HG03025 (cell line): ENCODE data around the gene PRMT2.
"Not testable (repeated sequence)": the region's sequence is repeated elsewhere in the genome, so short reads cannot be mapped to it uniquely, and the experiment has no call there.

ENCODE experiments used
- ATAC-seq: cut with Tn5 transposase; IDR thresholded peaks from one replicate; pipeline ENCODE4 v1.9.1; 2021; ENCODE audit warnings: mild to moderate bottlenecking, moderate library complexity; ENCODE audit not compliant: unreplicated experiment, low FRiP score

Gene PRMT2

GRCh38 chr21:46617267-46618051, 18.0 kb upstream of the PRMT2 start:
- ATAC-seq, result no peak

DNA sequence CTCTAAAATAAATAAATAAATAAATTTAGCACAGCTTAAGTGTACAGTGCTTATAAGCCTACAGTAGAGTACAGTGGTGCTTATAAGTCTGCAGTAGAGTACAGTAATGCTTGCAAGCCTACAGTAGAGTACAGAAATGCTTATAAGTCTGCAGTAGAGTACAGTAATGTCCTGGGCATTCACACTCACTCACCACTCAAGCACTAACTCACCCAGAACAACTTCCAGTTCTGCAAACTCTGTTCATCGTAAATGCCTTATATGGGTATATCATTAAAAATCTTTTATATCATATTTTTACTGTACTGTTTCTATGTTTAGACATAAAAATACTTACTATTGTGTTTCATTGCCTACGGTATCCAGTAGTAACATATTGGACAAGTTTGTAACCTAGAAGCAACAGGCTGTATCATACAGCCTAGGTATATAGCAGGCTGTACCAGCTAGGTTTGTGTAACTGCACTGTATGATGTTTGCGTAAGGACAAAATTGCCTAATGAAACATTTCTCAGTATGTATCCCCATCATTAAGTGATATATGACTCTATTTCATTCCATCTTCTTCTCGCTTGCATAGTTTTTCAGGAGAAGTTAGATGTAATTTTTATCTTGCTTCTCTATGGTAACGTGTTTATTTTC, 16.6 kb upstream of the PRMT2 start:
- ATAC-seq, result no peak

DNA sequence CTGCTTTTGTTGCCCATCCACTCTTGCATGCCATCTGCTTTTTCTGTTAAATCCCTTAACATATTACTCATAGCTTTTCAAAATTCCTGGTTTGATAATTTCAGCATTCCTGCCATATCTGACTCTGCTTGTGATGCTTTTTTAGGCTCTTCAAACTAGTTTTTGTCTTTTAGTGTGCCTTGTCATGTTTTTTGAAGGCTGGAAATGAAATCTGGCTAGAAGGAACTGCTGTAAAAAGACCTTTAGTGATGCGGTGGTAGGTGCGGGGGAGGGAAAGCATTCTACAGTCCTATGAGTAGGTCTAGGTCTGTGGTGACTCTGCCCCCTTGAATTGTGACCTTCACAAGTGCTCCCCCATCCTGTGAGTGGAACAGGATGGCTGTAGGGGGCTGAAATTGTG, 15.6 kb upstream of the PRMT2 start:
- ATAC-seq, result no peak

DNA sequence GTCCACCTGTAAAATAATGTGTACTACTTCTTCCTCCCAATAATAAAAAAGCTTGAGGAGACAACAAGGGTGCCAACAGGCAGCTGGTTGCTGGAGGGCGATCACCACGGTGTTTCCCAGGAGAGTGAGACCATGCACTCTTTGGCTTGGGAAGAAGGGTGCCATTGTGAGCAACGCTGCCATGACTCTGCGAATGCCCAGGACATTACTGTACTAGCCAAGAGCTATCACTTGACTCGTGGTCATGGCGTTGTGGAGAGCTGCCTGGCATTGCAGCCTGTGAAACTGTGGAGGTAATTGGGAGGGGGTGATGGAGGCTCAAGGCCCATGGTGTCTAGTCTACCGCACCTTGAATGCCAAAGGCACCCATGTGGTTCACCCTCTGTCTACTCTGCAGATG, 14.6 kb upstream of the PRMT2 start:
- ATAC-seq, result no peak

GRCh38 chr21:46621457-46622182, 13.9 kb upstream of the PRMT2 start:
- no peak for ATAC-seq

- no peak for ATAC-seq
Measured at GRCh38 chr21:46622226-46622625, 13.2 kb upstream of the PRMT2 start.

DNA sequence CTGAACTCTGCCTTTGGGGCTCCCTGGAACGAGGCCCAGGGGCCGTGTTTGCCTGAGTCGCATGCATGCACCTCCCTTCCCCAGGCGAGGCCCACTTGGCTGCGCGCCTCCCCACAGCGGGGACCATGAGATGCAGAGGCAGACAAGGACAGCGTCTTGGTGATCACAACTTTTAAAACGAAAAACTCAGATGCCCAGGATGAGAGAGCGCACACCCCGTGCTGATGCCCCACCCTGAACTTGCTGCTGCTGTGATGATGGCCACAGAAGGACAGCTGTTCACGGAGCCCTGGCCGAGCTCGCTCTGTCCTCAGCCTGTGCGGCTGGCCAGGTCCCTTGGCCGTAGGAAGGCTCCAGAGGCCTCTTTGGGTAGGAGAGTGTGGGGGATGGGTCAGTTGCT, 11.4 kb upstream of the PRMT2 start:
- no peak for ATAC-seq

DNA sequence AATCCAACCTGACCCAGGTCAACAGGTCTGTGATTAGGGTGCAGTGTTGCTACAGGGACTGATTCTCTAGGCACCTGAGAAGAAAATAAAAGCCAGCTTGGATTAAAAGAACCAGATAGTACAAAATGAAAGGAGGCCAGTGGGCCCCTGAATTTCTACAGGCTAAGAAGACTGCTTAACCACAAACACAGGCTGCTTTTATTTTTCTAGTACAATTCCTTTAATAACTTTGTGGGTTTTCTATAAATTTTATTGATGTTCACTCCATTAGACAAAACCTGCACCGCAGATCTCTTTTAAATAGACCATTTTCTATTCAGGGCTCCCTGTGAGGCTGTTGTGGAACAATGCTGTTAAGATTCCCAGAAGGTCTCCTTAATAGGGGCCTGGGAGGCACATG, 9.7 kb upstream of the PRMT2 start:
- no peak for ATAC-seq

DNA sequence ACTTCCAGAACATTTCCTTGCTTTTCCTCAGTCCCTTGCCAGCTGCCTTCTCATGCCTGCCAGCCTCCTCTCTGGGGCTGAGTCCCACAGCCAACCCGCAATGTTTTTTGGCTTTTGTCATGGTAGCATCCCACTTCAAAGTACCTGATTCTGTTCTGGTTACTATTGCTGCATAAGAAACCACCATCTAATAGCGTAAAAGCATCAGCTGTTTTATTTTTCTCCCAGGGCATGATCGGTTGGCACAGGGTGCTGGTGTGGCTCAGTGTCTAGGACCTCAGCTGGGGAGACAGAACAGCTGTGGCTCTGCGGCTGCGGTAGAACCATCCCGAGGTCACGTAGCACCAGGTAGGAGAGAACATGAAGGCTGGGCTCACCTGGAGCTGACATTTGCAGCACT, 8.9 kb upstream of the PRMT2 start:
- no peak for ATAC-seq

GRCh38 chr21:46626975-46627501, 8.4 kb upstream of the PRMT2 start:
- ATAC-seq, result no peak

DNA sequence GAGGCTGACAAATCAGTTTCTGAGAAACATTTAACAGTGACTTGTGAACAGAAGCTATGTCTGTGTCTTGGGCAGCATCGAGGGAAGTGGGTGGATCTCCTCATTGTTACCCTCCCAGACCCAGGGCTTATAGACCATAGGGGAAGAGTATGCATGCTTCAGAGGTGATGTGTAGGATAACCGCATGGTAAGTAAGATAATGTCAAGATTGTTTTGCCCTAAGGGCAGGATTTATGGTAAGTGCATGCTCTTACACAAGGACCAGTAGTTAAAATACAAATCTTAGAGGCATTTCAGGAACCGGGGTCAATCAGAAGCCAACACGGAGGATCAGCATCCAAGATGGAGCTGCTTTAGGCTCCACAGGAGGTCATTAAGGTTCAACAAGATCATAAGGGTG, 7.7 kb upstream of the PRMT2 start:
- ATAC-seq, result no peak

- no peak for ATAC-seq
Measured at GRCh38 chr21:46628868-46629267, 6.6 kb upstream of the PRMT2 start.

DNA sequence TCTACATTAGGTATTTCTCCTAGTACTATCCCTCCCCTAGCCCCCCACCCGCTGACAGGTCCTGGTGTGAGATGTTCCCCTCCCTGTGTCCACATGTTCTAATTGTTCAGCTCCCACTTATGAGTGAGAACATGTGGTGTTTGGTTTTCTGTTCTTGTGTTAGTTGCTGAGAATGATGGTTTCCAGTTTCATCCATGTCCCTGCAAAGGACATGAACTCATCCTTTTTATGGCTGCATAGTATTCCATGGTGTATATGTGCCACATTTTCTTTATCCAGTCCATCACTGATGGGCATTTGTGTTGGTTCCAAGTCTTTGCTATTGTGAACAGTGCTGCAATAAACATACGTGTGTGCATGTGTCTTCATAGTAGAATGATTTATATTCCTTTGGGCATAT, 4.6 kb upstream of the PRMT2 start:
- ATAC-seq, result not testable (repeated sequence)

- no peak for ATAC-seq
Measured at GRCh38 chr21:46633566-46633965, 1.9 kb upstream of the PRMT2 start.

DNA sequence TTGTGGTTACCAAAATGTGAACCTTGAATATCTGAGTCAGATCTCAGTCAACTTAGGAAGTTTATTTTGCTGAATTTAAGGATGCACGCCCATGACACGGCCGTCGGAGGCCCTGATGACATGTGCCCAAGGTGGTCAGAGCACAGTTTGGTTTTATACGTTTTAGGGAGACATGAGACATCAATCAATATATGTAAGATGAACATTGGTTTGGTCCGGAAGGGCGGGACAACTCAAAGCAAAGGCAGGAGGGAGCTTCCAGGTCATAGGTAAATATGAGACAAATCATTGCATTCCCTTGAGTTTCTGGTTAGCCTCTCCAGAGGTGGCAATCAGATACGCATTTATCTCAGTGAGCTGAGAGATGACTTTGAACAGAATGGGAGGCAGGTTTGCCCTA, 1.0 kb upstream of the PRMT2 start:
- ATAC-seq, result no peak

GRCh38 chr21:46634966-46635323, 529 bp upstream of the PRMT2 start:
- ATAC-seq, result peak; percentile 15

DNA sequence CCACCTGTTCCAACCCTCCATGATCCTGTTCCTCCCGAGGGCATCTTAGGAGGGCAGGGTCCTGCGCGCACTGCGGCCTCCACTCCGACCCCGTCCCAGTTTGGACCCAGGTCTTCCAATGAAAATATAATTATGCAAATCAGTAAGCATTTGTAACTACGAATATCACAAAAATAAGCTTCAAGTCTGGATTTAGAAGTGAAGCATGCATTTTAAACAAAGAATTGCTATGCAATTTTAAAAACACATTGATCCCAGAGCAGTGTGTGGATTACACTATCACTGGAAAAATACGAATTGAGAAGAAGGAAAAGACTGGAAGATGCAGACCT, 673 bp downstream of the PRMT2 start:
- no peak for ATAC-seq

DNA sequence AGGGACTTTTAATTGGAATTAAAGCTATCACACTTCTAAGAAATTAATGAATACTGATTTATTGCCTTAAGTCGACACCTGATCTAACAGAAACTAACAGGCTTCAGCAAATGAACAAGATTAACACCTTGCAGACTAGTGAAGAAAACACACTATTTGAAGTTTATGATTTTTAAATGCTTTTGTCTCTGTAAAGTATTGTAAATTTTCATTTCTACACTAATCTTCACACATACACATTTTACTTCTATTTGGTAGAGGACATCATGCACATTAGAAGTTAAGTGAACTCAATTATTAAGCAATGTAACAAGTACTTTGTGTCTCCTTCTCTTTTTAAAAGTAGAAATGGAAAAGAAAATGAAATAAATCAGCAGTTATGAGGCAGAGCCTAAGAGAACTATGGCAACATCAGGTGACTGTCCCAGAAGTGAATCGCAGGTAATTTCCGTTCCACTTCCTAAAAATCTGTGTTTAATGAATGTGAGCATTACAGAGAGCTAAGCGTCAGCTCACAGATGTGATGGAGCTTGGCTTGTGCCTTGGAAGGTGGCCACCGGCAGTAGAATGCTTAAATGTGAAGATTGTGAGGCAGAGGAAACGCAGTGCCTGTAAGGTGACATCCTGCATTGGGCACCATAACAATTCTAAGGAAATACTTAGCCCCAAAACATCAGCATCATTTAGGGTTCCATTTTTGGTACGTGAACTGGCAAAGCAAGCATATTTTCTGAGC, 1.2 kb downstream of the PRMT2 start:
- ATAC-seq, result no peak

GRCh38 chr21:46637952-46638746, 2.7 kb downstream of the PRMT2 start:
- ATAC-seq, result no peak
